Stimulated activated CD8-positive, alpha-beta memory T cell treated with anti-CD3 and anti-CD28 coated beads, Interleukin-4, amount 100 ng/mL, for 1 hour (primary cell): ENCODE measurements around the gene A2M.

Source experiments
- DNase-seq, 2 donors: peaks; one replicate each; pipeline ENCODE4 v3.0.0-alpha.2; 2020; ENCODE audit warnings: low read depth in 2 of 2, low spot score in 1 of 2

A2M gene

GRCh38 chr12:9122091-9122609 is 6.4 kb upstream of the A2M start:
- DNase-seq = no peak

- DNase-seq = no peak
Observed at GRCh38 chr12:9120487-9121184, 4.9 kb upstream of the A2M start.

DNA sequence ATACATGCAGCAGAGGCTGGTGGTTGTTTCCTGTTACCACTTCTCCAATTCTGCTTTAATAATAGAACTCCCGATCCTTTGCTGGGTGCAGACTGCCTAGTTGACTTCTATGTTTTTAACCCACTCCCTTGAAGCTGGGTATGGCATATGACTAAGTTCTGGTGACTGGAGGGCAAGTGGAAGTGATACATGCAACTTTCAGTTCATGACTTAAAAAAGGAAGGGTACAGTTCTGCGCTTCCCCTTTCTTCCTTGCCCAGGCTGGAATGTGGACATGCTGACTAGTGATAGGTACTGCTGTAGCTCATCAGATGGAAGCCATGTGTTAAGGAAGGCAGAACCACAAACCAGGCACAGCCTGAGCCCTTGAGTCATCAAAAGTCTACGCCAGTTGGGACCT is 2.4 kb upstream of the A2M start:
- no peak for DNase-seq

GRCh38 chr12:9114946-9115345 is 773 bp downstream of the A2M start:
- DNase-seq = no peak

GRCh38 chr12:9113987-9114309 is 1.8 kb downstream of the A2M start:
- no peak for DNase-seq

GRCh38 chr12:9113296-9113986 is 2.3 kb downstream of the A2M start:
- no peak for DNase-seq

- no peak for DNase-seq
Observed at GRCh38 chr12:9112076-9112853, 3.5 kb downstream of the A2M start.

DNA sequence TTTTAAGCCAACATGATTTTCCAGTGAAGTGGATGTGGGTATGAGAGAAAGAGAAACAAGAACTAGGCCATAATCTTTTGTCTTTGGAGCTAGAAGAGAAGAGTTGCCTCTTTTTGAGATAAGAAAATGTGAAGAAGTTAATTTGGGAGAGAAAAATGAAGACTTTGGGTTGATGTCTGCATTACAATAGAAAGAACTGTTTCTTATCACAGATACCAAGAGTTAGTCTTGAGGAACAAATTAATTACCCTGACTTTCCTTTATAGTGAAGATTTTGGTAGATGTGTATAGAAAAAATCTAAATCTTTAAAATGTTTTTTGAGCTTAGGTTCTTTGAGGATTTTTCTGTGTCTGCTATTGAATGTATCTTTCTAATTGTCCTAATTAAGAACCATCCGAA is 4.2 kb downstream of the A2M start:
- DNase-seq = no peak

- DNase-seq = no peak
Observed at GRCh38 chr12:9109737-9110491, 5.8 kb downstream of the A2M start.

GRCh38 chr12:9109213-9109522 is 6.6 kb downstream of the A2M start:
- DNase-seq = no peak

GRCh38 chr12:9108504-9109212 is 7.1 kb downstream of the A2M start:
- DNase-seq = no peak

DNA sequence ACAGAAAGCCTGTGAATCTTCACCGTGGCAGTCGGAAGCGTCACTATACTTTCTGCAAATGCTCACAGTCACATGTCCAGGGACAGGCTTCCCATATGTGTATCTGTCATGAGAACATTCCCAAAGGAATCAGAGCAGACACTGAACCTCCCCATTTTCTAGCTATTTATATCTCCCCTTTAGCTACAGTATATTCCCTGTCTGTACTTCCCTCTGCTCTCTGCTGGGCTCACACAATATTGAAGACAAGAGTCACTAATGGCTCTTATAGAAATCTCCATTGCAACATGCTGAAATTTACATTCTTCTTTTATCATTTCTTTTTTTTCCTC is 8.2 kb downstream of the A2M start:
- no peak for DNase-seq

DNA sequence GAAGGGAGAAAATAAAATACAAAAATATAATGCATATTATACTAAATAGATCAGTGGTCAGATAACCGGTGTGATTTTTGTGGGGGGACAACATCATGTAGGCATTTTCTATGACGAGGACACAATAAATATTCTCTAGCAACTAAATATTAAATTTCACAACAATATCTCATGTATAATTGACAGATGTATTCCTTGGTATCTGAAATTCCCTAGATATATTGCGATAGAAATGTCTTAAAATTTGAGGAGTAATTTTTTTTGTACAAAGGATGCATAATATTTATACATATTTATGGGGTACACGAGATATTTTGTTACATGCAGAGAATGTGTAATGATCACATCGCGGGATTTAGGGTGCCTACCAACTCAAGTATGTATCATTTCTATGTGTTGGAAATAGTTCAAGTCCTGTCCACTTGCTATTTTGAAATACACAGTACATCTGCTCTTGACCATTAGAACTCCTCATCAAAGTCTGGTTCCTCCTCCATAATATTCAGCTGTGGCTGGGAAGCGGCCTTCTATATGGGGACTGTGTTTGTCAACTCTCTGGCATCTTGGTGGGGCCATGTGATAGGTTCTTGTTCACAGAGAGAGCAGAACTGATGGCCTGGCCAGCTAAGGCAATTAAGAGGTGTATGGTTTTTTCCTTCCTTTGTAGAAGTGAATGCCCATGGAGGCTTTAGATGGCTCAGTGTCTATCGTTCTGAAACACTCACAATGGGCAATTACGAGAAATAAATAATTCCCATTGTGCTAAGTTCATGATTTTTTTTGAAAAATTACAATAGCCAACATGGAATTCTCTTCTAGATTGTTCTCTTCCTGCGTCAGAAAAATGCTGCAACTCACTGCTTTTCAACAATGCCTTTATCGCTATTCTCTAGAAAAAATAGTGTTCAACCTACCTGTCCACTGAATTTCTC is 8.8 kb downstream of the A2M start:
- no peak for DNase-seq

DNA sequence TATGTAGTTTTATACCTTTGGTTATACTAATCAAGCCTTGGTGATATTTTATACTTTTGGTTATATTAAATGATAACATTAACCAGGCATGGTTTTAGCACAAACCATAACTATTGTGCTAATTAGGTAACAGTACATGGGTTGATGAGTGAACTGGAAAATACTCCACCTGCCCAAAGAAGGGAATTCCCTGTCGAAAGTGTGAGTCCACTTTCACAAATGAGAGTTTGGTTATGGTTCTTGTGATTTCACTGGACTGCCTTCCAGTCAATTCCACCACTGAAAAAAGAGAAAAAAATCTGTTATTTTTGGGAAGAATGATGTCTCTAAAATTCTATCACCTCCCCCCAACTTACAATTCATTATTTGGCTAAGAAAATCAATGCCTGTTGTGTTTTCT is 9.7 kb downstream of the A2M start:
- DNase-seq = no peak

- DNase-seq = no peak
Observed at GRCh38 chr12:9104767-9105423, 10.8 kb downstream of the A2M start.

GRCh38 chr12:9104087-9104486 is 11.6 kb downstream of the A2M start:
- DNase-seq = no peak

DNA sequence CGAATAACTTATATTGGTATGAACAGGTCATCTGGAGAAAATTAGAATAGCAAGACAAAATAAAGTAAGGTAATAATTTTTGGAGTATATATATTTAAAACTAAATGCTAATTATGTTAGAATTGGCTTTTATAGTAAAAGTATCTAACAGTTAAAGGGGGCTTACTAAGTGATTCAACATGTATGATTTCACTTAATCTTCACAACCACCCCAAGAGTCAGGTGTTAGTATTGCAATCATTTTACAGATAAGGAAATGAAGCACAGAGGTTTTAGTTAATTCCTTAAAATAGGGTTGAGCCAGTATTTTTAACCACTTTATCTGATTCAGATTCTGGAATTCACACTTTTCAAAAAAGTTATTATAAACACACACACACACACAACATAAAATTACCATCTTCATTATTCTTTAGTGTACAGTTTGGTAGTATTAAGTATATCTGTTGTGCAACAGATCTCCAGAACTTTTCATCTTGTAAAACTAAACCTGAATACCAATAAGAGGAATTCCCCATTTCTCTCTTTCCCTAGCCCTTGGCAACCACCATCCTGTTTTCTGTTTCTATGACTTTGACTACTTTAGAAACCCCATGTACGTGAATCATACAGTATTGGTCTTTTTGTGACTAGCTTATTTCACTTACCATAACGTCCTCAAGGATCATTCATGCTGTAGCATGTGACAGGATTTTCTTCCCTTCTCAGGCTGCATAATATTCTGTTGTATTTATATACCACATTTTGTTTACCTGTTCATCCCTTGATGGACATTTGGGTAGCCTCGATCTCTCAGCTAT is 12.5 kb downstream of the A2M start:
- DNase-seq = no peak

DNA sequence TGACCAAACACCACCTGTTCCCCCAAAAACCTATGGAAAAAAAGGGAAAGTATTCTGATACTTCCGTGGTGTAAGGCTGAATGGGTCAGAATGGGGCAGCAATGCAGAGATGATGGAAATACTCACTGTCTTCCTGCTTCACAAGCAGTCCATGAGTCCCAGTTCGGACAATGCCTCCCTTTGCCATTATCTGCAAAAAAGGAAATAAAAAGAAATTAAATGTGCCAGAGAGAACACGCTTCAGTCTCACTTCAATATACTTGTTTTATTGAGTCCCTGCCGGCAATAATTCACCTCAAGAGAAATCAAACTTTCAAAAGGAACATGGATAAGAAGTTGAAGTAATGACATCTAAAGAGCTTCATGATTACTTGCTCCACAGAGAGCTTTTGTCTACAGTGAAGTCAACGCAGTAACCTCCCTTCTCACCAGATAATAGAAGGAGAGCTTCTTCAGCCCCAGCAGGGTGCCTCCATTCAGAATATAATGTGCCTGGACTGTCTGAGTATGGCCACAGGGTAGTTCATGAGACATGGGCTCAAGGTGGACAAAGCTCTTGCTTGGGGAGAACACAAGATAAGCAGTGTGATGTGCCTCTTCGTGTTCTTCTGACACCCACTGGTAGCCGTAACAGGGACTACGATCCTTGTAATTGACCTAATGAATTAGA is 14.6 kb downstream of the A2M start:
- DNase-seq = no peak
